Central memory CD4-positive, alpha-beta T cell (primary cell): Measurements from ENCODE around the gene PNLIPRP3.

Source experiments
- DNase-seq: peaks from one replicate; pipeline ENCODE4 v3.0.0; 2022

PNLIPRP3 gene

GRCh38 chr10:116451711-116452337 lies 24.2 kb downstream of the PNLIPRP3 start:
- no peak for DNase-seq

GRCh38 chr10:116452338-116452720 lies 24.7 kb downstream of the PNLIPRP3 start:
- DNase-seq = no peak

- no peak for DNase-seq
Observed at GRCh38 chr10:116457488-116457887, 29.8 kb downstream of the PNLIPRP3 start.

- no peak for DNase-seq
Observed at GRCh38 chr10:116460219-116460618, 32.6 kb downstream of the PNLIPRP3 start.

GRCh38 chr10:116461680-116462079 lies 34.0 kb downstream of the PNLIPRP3 start:
- no peak for DNase-seq

- no peak for DNase-seq
Observed at GRCh38 chr10:116464257-116464656, 36.6 kb downstream of the PNLIPRP3 start.

GRCh38 chr10:116465546-116465945 lies 37.9 kb downstream of the PNLIPRP3 start:
- no peak for DNase-seq

GRCh38 chr10:116466715-116467422 lies 39.2 kb downstream of the PNLIPRP3 start:
- no peak for DNase-seq

GRCh38 chr10:116469437-116469836 lies 41.8 kb downstream of the PNLIPRP3 start:
- no peak for DNase-seq

- no peak for DNase-seq
Observed at GRCh38 chr10:116470071-116470470, 42.4 kb downstream of the PNLIPRP3 start.

GRCh38 chr10:116470768-116471415 lies 43.2 kb downstream of the PNLIPRP3 start:
- no peak for DNase-seq

- no peak for DNase-seq
Observed at GRCh38 chr10:116472891-116473290, 45.2 kb downstream of the PNLIPRP3 start.

- DNase-seq = no peak
Observed at GRCh38 chr10:116475866-116476265, 48.2 kb downstream of the PNLIPRP3 start.

GRCh38 chr10:116476461-116476860 lies 48.8 kb downstream of the PNLIPRP3 start:
- DNase-seq = no peak

GRCh38 chr10:116477986-116478664 lies 50.5 kb downstream of the PNLIPRP3 start:
- DNase-seq = no peak

GRCh38 chr10:116486770-116487448 lies 59.3 kb downstream of the PNLIPRP3 start:
- DNase-seq = no peak

- no peak for DNase-seq
Observed at GRCh38 chr10:116487522-116488430, 60.1 kb downstream of the PNLIPRP3 start.

- no peak for DNase-seq
Observed at GRCh38 chr10:116489460-116489859, 61.8 kb downstream of the PNLIPRP3 start.

GRCh38 chr10:116490028-116490662 lies 62.5 kb downstream of the PNLIPRP3 start:
- DNase-seq = no peak

GRCh38 chr10:116504786-116505185 lies 77.1 kb downstream of the PNLIPRP3 start:
- DNase-seq = no peak

- no peak for DNase-seq
Observed at GRCh38 chr10:116510565-116510964, 82.9 kb downstream of the PNLIPRP3 start.
